ENCODE data around the gene LPGAT1.

DNA sequence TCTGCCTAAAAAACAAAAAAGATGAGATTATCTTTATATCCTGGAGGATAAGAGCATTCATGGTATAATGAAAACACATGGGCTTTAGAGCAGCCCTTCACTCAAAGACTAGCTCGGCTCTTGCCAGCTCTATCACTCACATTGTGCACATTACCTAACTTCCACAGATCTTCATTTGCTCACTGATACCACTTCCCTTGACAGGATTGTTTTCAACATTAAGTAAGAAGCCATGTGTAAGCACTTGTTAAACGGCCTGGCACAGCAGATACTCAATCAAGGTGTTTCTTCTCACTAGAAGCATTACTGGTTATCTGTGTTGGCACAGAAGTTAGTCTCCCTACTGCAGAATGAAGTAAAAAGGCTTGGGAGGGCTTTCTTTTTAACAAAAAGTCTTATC lies 18.7 kb downstream of the LPGAT1 start:
- TF ChIP-seq, protein P1, sequence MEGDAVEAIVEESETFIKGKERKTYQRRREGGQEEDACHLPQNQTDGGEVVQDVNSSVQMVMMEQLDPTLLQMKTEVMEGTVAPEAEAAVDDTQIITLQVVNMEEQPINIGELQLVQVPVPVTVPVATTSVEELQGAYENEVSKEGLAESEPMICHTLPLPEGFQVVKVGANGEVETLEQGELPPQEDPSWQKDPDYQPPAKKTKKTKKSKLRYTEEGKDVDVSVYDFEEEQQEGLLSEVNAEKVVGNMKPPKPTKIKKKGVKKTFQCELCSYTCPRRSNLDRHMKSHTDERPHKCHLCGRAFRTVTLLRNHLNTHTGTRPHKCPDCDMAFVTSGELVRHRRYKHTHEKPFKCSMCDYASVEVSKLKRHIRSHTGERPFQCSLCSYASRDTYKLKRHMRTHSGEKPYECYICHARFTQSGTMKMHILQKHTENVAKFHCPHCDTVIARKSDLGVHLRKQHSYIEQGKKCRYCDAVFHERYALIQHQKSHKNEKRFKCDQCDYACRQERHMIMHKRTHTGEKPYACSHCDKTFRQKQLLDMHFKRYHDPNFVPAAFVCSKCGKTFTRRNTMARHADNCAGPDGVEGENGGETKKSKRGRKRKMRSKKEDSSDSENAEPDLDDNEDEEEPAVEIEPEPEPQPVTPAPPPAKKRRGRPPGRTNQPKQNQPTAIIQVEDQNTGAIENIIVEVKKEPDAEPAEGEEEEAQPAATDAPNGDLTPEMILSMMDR (IDR thresholded peaks at IDR 0.05), result no peak
- no peak for TF ChIP-seq ZFX (IDR thresholded peaks at IDR 0.05; ENCODE audit: borderline replicate concordance)
